HepG2 (cell line): ENCODE data around the gene UBXN6. TPM values are rescaled to one million over a fixed set of nuclear protein-coding genes. Genes with fewer than 3 reads are reported as not detected.

Experiments used
- ARNT2 ChIP-seq: sonication (generic); formaldehyde crosslinking; IDR thresholded peaks from 2 replicates; pipeline ENCODE4 v1.8.0; 2022; ENCODE audit warnings: mild to moderate bottlenecking, low read depth, missing genetic modification reagents, moderate library complexity
- EP300 ChIP-seq, 3 experiments: sonication (generic) in 1 of 3; formaldehyde crosslinking in 1 of 3; IDR thresholded peaks; 2 replicates each; pipeline versions ENCODE4 v1.5.1 to v1.6.1; 2011 to 2020; ENCODE audit warnings: low read depth in 2 of 3, low read length in 2 of 3, borderline replicate concordance in 1 of 3, improper control_type of control experiment in 1 of 3, mild to moderate bottlenecking in 1 of 3, missing genetic modification reagents in 1 of 3, moderate library complexity in 1 of 3
- FOXP1 ChIP-seq, 2 experiments: fragments of 450-650 bp in 1 of 2; IDR thresholded peaks; 2 replicates each; pipeline ENCODE4 v1.6.1; 2017 to 2018; ENCODE audit warnings: antibody characterized with exemption in 1 of 2
- FOXP4 ChIP-seq: sonication (generic); formaldehyde crosslinking; IDR thresholded peaks from 2 replicates; pipeline ENCODE4 v1.4.0; 2020; ENCODE audit warnings: missing genetic modification reagents
- HNF4G ChIP-seq, 2 experiments: sonication (generic) in 1 of 2; formaldehyde crosslinking in 1 of 2; IDR thresholded peaks; 2 replicates each; pipeline versions ENCODE4 v1.4.0 to v1.6.1; 2011 to 2020; ENCODE audit warnings: borderline replicate concordance in 2 of 2, low read depth in 2 of 2, mild to moderate bottlenecking in 2 of 2, low read length in 1 of 2, missing genetic modification reagents in 1 of 2, moderate library complexity in 1 of 2
- KAT8 ChIP-seq: IDR thresholded peaks from 2 replicates; pipeline ENCODE4 v1.6.1; 2016; ENCODE audit warnings: missing genetic modification reagents, missing compliant biosample characterization
- KDM2A ChIP-seq: sonication (generic); formaldehyde crosslinking; IDR thresholded peaks from 2 replicates; pipeline ENCODE4 v1.4.0; 2020; ENCODE audit warnings: low read depth, missing genetic modification reagents, borderline replicate concordance
- NR2C2 ChIP-seq: sonication (generic); formaldehyde crosslinking; IDR thresholded peaks from 2 replicates; pipeline ENCODE4 v1.4.0; 2020; ENCODE audit warnings: missing genetic modification reagents, mild to moderate bottlenecking, moderate library complexity, borderline replicate concordance
- PHF5A ChIP-seq: IDR thresholded peaks from one replicate; pipeline ENCODE4 v1.6.1; 2018; ENCODE audit warnings: low read depth, missing genetic modification reagents; ENCODE audit not compliant: unreplicated experiment
- RBFOX2 ChIP-seq: fragments of 200-400 bp; formaldehyde crosslinking; IDR thresholded peaks from 2 replicates; pipeline ENCODE4 v1.6.1; 2017; ENCODE audit warnings: low read depth, mild to moderate bottlenecking, low read length
- RFX5 ChIP-seq: IDR thresholded peaks from 2 replicates; pipeline ENCODE4 v1.6.1; 2011; ENCODE audit warnings: low read depth, low read length, improper control_type of control experiment
- RXRB ChIP-seq: IDR thresholded peaks from 2 replicates; pipeline ENCODE4 v1.6.1; 2016; ENCODE audit warnings: borderline replicate concordance, missing genetic modification reagents, missing compliant biosample characterization
- SOX5 ChIP-seq: IDR thresholded peaks from 2 replicates; pipeline ENCODE4 v1.6.1; 2016; ENCODE audit warnings: borderline replicate concordance
- YY1 ChIP-seq: IDR thresholded peaks from 2 replicates; pipeline ENCODE4 v1.6.1; 2011; ENCODE audit warnings: low read length, low read depth, moderate library complexity, mild to moderate bottlenecking; ENCODE audit not compliant: insufficient read depth, insufficient replicate concordance
- ZBTB25 ChIP-seq: IDR thresholded peaks from 2 replicates; pipeline ENCODE4 v1.6.1; 2018; ENCODE audit warnings: missing genetic modification reagents
- ZBTB38 ChIP-seq: sonication (generic); formaldehyde crosslinking; IDR thresholded peaks from 2 replicates; pipeline ENCODE4 v1.5.1; 2020; ENCODE audit warnings: mild to moderate bottlenecking, missing genetic modification reagents
- ZFP36L2 ChIP-seq: sonication (generic); formaldehyde crosslinking; IDR thresholded peaks from 2 replicates; pipeline ENCODE4 v1.4.0; 2020; ENCODE audit warnings: missing genetic modification reagents
- ZFYVE20 ChIP-seq: sonication (generic); formaldehyde crosslinking; IDR thresholded peaks from 2 replicates; pipeline ENCODE4 v1.8.0; 2023; ENCODE audit warnings: low read depth, mild to moderate bottlenecking, moderate library complexity, missing genetic modification reagents, borderline replicate concordance
- ZNF350 ChIP-seq: sonication (generic); formaldehyde crosslinking; IDR thresholded peaks from 2 replicates; pipeline ENCODE4 v1.4.0; 2020; ENCODE audit warnings: mild to moderate bottlenecking, low read depth, missing genetic modification reagents, borderline replicate concordance
- ZNF709 ChIP-seq: sonication (generic); formaldehyde crosslinking; IDR thresholded peaks from 2 replicates; pipeline ENCODE4 v1.5.0; 2020; ENCODE audit warnings: mild to moderate bottlenecking, missing genetic modification reagents
- ZNF772 ChIP-seq: sonication (generic); formaldehyde crosslinking; IDR thresholded peaks from 2 replicates; pipeline ENCODE4 v1.5.0; 2020; ENCODE audit warnings: mild to moderate bottlenecking, missing genetic modification reagents
- ZNF777 ChIP-seq: sonication (generic); formaldehyde crosslinking; IDR thresholded peaks from 2 replicates; pipeline ENCODE4 v1.4.0; 2020; ENCODE audit warnings: missing genetic modification reagents
- ZSCAN9 ChIP-seq: IDR thresholded peaks from 2 replicates; pipeline ENCODE4 v1.6.1; 2016; ENCODE audit warnings: borderline replicate concordance
- polyA plus RNA-seq, 8 experiments: library from polyadenylated mRNA; depleted of rRNA in 3 of 8; stranded (reverse) in 7 of 8; unstranded in 1 of 8; fragments of >200 nt; fragmentation: Illumina TruSeq in 4 of 8; extraction: Trizol in 4 of 8; gene quantifications; 2 replicates each; pipeline versions ENCODE4 v1.2.1 to v1.2.3, GENCODE V29; 2011 to 2016; ENCODE audit warnings: low read depth in 4 of 8, missing spikeins in 1 of 8, mixed read lengths in 1 of 8; ENCODE audit not compliant: insufficient read depth in 1 of 8
- total RNA-seq, 5 experiments: library from RNA; depleted of rRNA; stranded (reverse); fragments of >200 nt; fragmentation: Illumina TruSeq; extraction: Trizol; gene quantifications; 2 replicates each; pipeline ENCODE4 v1.2.3, GENCODE V29; 2016; ENCODE audit warnings: low read depth in 1 of 5
- TF ChIP-seq, protein P1 (sequence below): IDR thresholded peaks from 2 replicates; pipeline ENCODE4 v1.6.1; 2012; ENCODE audit warnings: inconsistent platforms

UBXN6 gene
- total and polyA plus RNA-seq, 2 of the 13 experiments (the other 11 are each of a cell fraction or from before 2014, with no cell fraction given), result 34.9 to 35.5 TPM

GRCh38 chr19:4457654-4458395 is at the start of gene UBXN6 (continued):
- TF ChIP-seq ZBTB25, result peak; percentile 94
- TF ChIP-seq KAT8, result peak; percentile 94
- TF ChIP-seq, protein P1, sequence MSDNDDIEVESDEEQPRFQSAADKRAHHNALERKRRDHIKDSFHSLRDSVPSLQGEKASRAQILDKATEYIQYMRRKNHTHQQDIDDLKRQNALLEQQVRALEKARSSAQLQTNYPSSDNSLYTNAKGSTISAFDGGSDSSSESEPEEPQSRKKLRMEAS, result peak; percentile 75
- peak; percentile 62; the same call in 1 of the 2 replicates for TF ChIP-seq ZSCAN9
- TF ChIP-seq PHF5A (CRISPR knock-in tag), result peak; percentile 63
- peak; percentile 85 for TF ChIP-seq NR2C2 (CRISPR knock-in tag)
- TF ChIP-seq ZFYVE20 (CRISPR knock-in tag), result no peak
- TF ChIP-seq ARNT2 (CRISPR knock-in tag), result peak; percentile 71; the same call in 1 of the 2 replicates
- TF ChIP-seq RBFOX2, result peak; percentile 50
- no peak for TF ChIP-seq ZNF777 (CRISPR knock-in tag)
- TF ChIP-seq FOXP4 (CRISPR knock-in tag), result peak; percentile 31; the same call in 1 of the 2 replicates
- TF ChIP-seq HNF4G (IDR thresholded peaks at IDR 0.05; ENCODE audit: borderline replicate concordance, low read depth, low read length), result no peak
- TF ChIP-seq HNF4G (CRISPR knock-in tag; IDR thresholded peaks at IDR 0.05; ENCODE audit: borderline replicate concordance, low read depth), result 0 out of 2 replicates have a peak, but pooled peaks have one; percentile 53
- TF ChIP-seq ZNF350 (CRISPR knock-in tag), result peak; percentile 72
- TF ChIP-seq RFX5, result peak; percentile 49; the same call in 1 of the 2 replicates
- TF ChIP-seq SOX5, result 0 out of 2 replicates have a peak, but pooled peaks have one; percentile 45
- TF ChIP-seq ZFP36L2 (CRISPR knock-in tag), result no peak
- TF ChIP-seq YY1, result peak; percentile 69
- TF ChIP-seq EP300 (IDR thresholded peaks at IDR 0.05; ENCODE audit: low read depth in 2 of 2, low read length in 2 of 2), result peak in 1 of 2 experiments; percentile 60; a peak in 1 of 4 replicates
- TF ChIP-seq EP300 (CRISPR knock-in tag; IDR thresholded peaks at IDR 0.05; ENCODE audit: borderline replicate concordance), result no peak
- TF ChIP-seq ZNF772 (CRISPR knock-in tag), result 0 out of 2 replicates have a peak, but pooled peaks have one; percentile 58
- TF ChIP-seq RXRB (CRISPR knock-in tag), result peak; percentile 61; the same call in 1 of the 2 replicates
- peak; percentile 71; the same call in 1 of the 2 replicates for TF ChIP-seq KDM2A (CRISPR knock-in tag)
- peak; percentile 89 for TF ChIP-seq ZBTB38 (CRISPR knock-in tag)
- TF ChIP-seq FOXP1 (IDR thresholded peaks at IDR 0.05), result no peak
- 0 out of 2 replicates have a peak, but pooled peaks have one; percentile 17 for TF ChIP-seq FOXP1 (CRISPR knock-in tag; IDR thresholded peaks at IDR 0.05)
- no peak for TF ChIP-seq ZNF709 (CRISPR knock-in tag)
